Astrocyte (in vitro differentiated cells and primary cell): ENCODE results near the gene INHBB. TPM values are rescaled to one million over a fixed set of nuclear protein-coding genes. Genes with fewer than 3 reads are reported as not detected.

Source experiments
- DNase-seq: peaks from one replicate; pipeline ENCODE4 v3.0.0-alpha.2; 2010; ENCODE audit warnings: low read depth
- FAIRE-seq: peaks from 2 replicates; lab custom pipeline; 2011; peaks lifted over from hg19 to GRCh38; lab: Jason Lieb, UNC
- H2AFZ ChIP-seq: 2 replicates; pipeline ENCODE4 v1.6.0; 2012; ENCODE audit warnings: low read depth, low read length, inconsistent platforms
- H3K27ac ChIP-seq: 2 replicates; pipeline ENCODE4 v1.5.1; 2011; ENCODE audit warnings: low read depth, low read length, inconsistent platforms
- H3K27me3 ChIP-seq: 2 replicates; pipeline ENCODE4 v1.6.0; 2011; ENCODE audit warnings: low read length, inconsistent platforms; ENCODE audit not compliant: insufficient read depth
- H3K36me3 ChIP-seq: 2 replicates; pipeline ENCODE4 v1.5.1; 2011; ENCODE audit warnings: low read length, inconsistent platforms; ENCODE audit not compliant: insufficient read depth
- H3K4me1 ChIP-seq: 2 replicates; pipeline ENCODE4 v1.5.1; 2011; ENCODE audit warnings: low read length, inconsistent platforms; ENCODE audit not compliant: insufficient read depth
- H3K4me2 ChIP-seq: 2 replicates; pipeline ENCODE4 v1.6.0; 2012; ENCODE audit warnings: low read length, inconsistent platforms
- H3K4me3 ChIP-seq: 2 replicates; pipeline ENCODE4 v1.5.1; 2011; ENCODE audit warnings: low read depth, mild to moderate bottlenecking, low read length, inconsistent platforms; ENCODE audit not compliant: insufficient read depth
- H3K79me2 ChIP-seq: 2 replicates; pipeline ENCODE4 v1.6.0; 2012; ENCODE audit warnings: mild to moderate bottlenecking, low read length, inconsistent platforms; ENCODE audit not compliant: insufficient read depth
- H3K9ac ChIP-seq: 2 replicates; pipeline ENCODE4 v1.6.0; 2012; ENCODE audit warnings: mild to moderate bottlenecking, low read length, inconsistent platforms
- H3K9me3 ChIP-seq: 2 replicates; pipeline ENCODE4 v1.5.1; 2012; ENCODE audit warnings: low read depth, mild to moderate bottlenecking, low read length, inconsistent platforms; ENCODE audit not compliant: insufficient read depth
- H4K20me1 ChIP-seq: 2 replicates; pipeline ENCODE4 v1.6.0; 2012; ENCODE audit warnings: low read length, inconsistent platforms; ENCODE audit not compliant: insufficient read depth
- H3K27ac Mint-ChIP-seq: one replicate; pipeline ENCODE4 v1.8.0; 2021; ENCODE audit warnings: mild to moderate bottlenecking, mixed read lengths; ENCODE audit not compliant: unreplicated experiment
- H3K27me3 Mint-ChIP-seq: one replicate; pipeline ENCODE4 v1.8.0; 2021; ENCODE audit warnings: low read depth, mixed read lengths; ENCODE audit not compliant: unreplicated experiment
- H3K36me3 Mint-ChIP-seq: one replicate; pipeline ENCODE4 v1.8.0; 2021; ENCODE audit warnings: low read depth, mixed read lengths; ENCODE audit not compliant: unreplicated experiment
- H3K4me1 Mint-ChIP-seq: one replicate; pipeline ENCODE4 v1.8.0; 2021; ENCODE audit warnings: low read depth, mixed read lengths; ENCODE audit not compliant: unreplicated experiment
- H3K4me3 Mint-ChIP-seq: one replicate; pipeline ENCODE4 v1.8.0; 2021; ENCODE audit warnings: mild to moderate bottlenecking, moderate library complexity, mixed read lengths; ENCODE audit not compliant: unreplicated experiment
- H3K9me3 Mint-ChIP-seq: one replicate; pipeline ENCODE4 v1.8.0; 2021; ENCODE audit warnings: mild to moderate bottlenecking, mixed read lengths; ENCODE audit not compliant: unreplicated experiment
- CTCF ChIP-seq: IDR thresholded peaks from 2 replicates; pipeline ENCODE4 v1.5.1; 2011; ENCODE audit warnings: low read depth, mild to moderate bottlenecking, inconsistent platforms, low read length, moderate library complexity; ENCODE audit not compliant: insufficient read depth
- EZH2 ChIP-seq: IDR thresholded peaks from 2 replicates; pipeline ENCODE4 v1.6.1; 2012; ENCODE audit warnings: mild to moderate bottlenecking, low read length, inconsistent platforms; ENCODE audit not compliant: insufficient read depth
- total RNA-seq: library from RNA; stranded (reverse); gene quantifications from 2 replicates; pipeline ENCODE4 v1.2.1, GENCODE V29; 2021

The INHBB gene
- total RNA-seq, 1 donor from 2014 or later: 7.1 TPM

DNA sequence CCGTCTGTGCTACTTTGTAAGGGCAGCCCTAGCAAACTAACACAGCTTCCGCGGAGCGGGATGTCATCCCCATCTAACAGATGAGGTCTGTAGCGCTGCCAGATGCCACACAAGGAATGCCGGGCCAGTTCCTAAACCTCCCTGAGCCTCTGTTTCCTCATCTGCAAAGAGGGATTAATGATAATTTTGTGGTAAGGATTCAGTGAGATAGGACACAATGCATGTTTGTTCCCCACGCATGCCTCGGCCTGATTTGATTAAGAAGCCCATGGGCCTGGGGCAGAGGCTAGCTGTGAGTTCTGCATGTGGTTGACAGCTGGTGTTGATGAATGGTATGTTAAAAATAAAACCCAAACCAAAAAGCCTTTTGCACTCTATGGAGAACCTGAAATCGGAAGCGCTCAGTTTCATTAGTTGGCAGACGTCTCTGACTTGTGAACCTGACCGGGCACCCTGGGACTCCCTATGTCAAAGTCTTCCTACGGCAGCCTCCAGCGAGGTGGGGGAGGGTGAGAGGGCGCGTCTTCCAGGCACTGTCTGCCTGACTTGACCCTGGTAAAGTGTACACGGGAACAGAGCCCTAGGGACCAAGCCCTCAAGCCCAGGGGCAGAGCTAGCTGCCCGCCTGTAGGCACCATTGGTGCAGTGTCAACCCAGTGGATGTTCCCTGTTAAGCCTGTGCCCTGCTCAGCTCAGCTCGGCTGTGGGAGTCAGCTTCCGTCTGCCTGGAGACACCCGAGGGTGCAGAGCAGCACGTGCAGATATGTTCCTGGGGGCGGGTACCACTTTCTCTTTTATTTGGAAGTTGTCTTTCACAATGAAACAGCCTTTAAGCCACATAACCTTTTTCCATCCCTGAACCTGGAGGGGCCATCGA is 14.8 kb upstream of the INHBB start:
- H3K4me3 ChIP-seq: no peak overlapping the region
- Mint-ChIP-seq H3K9me3 (peaks cover 12% of the 10 kb centered on the region), H3K36me3 (no peaks in the 10 kb centered on the region), H3K27me3 (peaks cover 83% of the 10 kb centered on the region), H3K4me3 (no peak overlapping the region), H3K4me1 (peaks cover 4% of the 10 kb centered on the region), H3K27ac (no peak overlapping the region)
- H3K9ac ChIP-seq: no peak overlapping the region
- H2AFZ ChIP-seq: no peak overlapping the region
- H3K27ac ChIP-seq: no peak overlapping the region
- FAIRE-seq: no peak
- TF ChIP-seq EZH2 (no peak), CTCF (no peak)
- H3K4me1 ChIP-seq: no peaks in the 10 kb centered on the region
- H3K36me3 ChIP-seq: no peaks in the 10 kb centered on the region
- DNase-seq: no peak
- H4K20me1 ChIP-seq: no peaks in the 10 kb centered on the region
- no peaks in the 10 kb centered on the region for H3K79me2 ChIP-seq
- H3K27me3 ChIP-seq: peaks cover 48% of the 10 kb centered on the region
- H3K9me3 ChIP-seq: peaks cover 5% of the 10 kb centered on the region
- no peak overlapping the region for H3K4me2 ChIP-seq

GRCh38 chr2:120331903-120332302 is 14.0 kb upstream of the INHBB start:
- H3K4me3 ChIP-seq: no peak overlapping the region
- peaks cover 88% of the 10 kb centered on the region for H3K27me3 Mint-ChIP-seq
- DNase-seq (no peak), FAIRE-seq (no peak)
- H3K4me1 ChIP-seq: no peaks in the 10 kb centered on the region
- peaks cover 5% of the 10 kb centered on the region for H3K9me3 ChIP-seq
- no peak for TF ChIP-seq CTCF
- no peak for TF ChIP-seq EZH2
- no peaks in the 10 kb centered on the region for H3K36me3 ChIP-seq
- no peak overlapping the region for H3K4me3 Mint-ChIP-seq
- no peak overlapping the region for H3K27ac ChIP-seq
- no peak overlapping the region for H3K4me2 ChIP-seq
- H3K79me2 ChIP-seq: no peaks in the 10 kb centered on the region
- H3K27me3 ChIP-seq: peaks cover 51% of the 10 kb centered on the region
- no peaks in the 10 kb centered on the region for H3K36me3 Mint-ChIP-seq
- peaks cover 5% of the 10 kb centered on the region for H3K4me1 Mint-ChIP-seq
- no peak overlapping the region for H2AFZ ChIP-seq
- no peak overlapping the region for H3K9ac ChIP-seq
- no peaks in the 10 kb centered on the region for H4K20me1 ChIP-seq
- peaks cover 12% of the 10 kb centered on the region for H3K9me3 Mint-ChIP-seq
- H3K27ac Mint-ChIP-seq: no peak overlapping the region

DNA sequence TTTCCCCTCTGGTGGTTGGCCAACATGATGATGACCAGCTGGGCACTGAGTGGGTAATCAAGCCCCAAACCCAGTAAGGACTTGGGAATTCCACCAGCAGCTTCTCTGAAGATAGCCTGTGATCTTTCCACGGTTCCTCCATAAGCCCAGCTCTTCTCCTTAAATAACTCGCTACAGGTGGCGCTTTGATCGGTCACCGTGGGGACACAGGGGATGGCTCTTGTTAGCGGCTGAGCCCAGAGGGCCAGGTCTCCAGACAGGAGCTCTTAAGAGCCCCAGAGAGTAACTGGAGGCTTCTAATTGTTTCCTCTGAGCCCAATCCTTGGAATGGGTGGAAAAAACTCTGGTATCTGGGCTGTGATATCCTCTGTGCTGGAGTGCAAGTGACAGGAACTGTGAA is 13.6 kb upstream of the INHBB start:
- H3K36me3 ChIP-seq: no peaks in the 10 kb centered on the region
- H3K9me3 ChIP-seq: peaks cover 5% of the 10 kb centered on the region
- H3K27ac Mint-ChIP-seq: no peak overlapping the region
- DNase-seq: no peak
- TF ChIP-seq EZH2: no peak
- TF ChIP-seq CTCF: no peak
- H3K9me3 Mint-ChIP-seq: peaks cover 12% of the 10 kb centered on the region
- no peak for FAIRE-seq
- H3K4me2 ChIP-seq: no peak overlapping the region
- H3K4me1 Mint-ChIP-seq: peaks cover 5% of the 10 kb centered on the region
- H3K9ac ChIP-seq: no peak overlapping the region
- no peak overlapping the region for H2AFZ ChIP-seq
- no peak overlapping the region for H3K4me3 Mint-ChIP-seq
- H3K79me2 ChIP-seq: no peaks in the 10 kb centered on the region
- no peaks in the 10 kb centered on the region for H3K36me3 Mint-ChIP-seq
- no peaks in the 10 kb centered on the region for H3K4me1 ChIP-seq
- peaks cover 49% of the 10 kb centered on the region for H3K27me3 ChIP-seq
- H3K4me3 ChIP-seq: no peak overlapping the region
- peaks cover 85% of the 10 kb centered on the region for H3K27me3 Mint-ChIP-seq
- H3K27ac ChIP-seq: no peak overlapping the region
- no peaks in the 10 kb centered on the region for H4K20me1 ChIP-seq
